Thymus (tissue), 11 donors: ENCODE data around the gene TMEM245. TPM values are rescaled to one million over a fixed set of nuclear protein-coding genes. Genes with fewer than 3 reads are reported as not detected.

Experiments used
- DNase-seq, 9 donors: peaks; one replicate each; pipeline ENCODE4 v3.0.0-alpha.2; 2013; ENCODE audit warnings: low spot score in 9 of 9, low read depth in 6 of 9, missing footprints in 1 of 9
- H3K27ac ChIP-seq, 2 donors: one replicate each; pipeline ENCODE4 v1.5.1; 2013; ENCODE audit warnings: control low read depth in 1 of 2, low read depth in 1 of 2, low read length in 1 of 2, mild to moderate bottlenecking in 1 of 2, moderate library complexity in 1 of 2
- H3K27me3 ChIP-seq, 2 donors: one replicate each; pipeline ENCODE4 v1.5.1; 2013; ENCODE audit warnings: low read length in 1 of 2; ENCODE audit not compliant: control insufficient read depth in 2 of 2, insufficient read depth in 1 of 2
- H3K36me3 ChIP-seq, 2 donors: one replicate each; pipeline ENCODE4 v1.5.1; 2013; ENCODE audit warnings: low read length in 1 of 2, mild to moderate bottlenecking in 1 of 2, moderate library complexity in 1 of 2; ENCODE audit not compliant: control insufficient read depth in 2 of 2, insufficient read depth in 2 of 2
- H3K4me1 ChIP-seq, 2 donors: one replicate each; pipeline ENCODE4 v1.5.1; 2013; ENCODE audit warnings: low read length in 2 of 2; ENCODE audit not compliant: control insufficient read depth in 2 of 2, insufficient read depth in 2 of 2
- H3K4me3 ChIP-seq, 2 donors: one replicate each; pipeline ENCODE4 v1.5.1; 2013; ENCODE audit warnings: low read length in 2 of 2, control low read depth in 1 of 2, mild to moderate bottlenecking in 1 of 2
- H3K9me3 ChIP-seq, 2 donors: one replicate each; pipeline ENCODE4 v1.5.1; 2013; ENCODE audit warnings: low read length in 1 of 2, mild to moderate bottlenecking in 1 of 2; ENCODE audit not compliant: control insufficient read depth in 2 of 2, insufficient read depth in 1 of 2
- WGBS: extraction: QIAGEN DNeasy Blood & Tissue Kit; methylation state at CpG from one replicate; pipeline ENCODE4 v1.1.7; 2013; 5-methylcytosine and 5-hydroxymethylcytosine counted together
- polyA plus RNA-seq: library from polyadenylated mRNA; stranded (reverse); fragments of 200-250 nt; gene quantifications from one replicate; pipeline ENCODE4 v1.2.3, GENCODE V29; 2013
- total RNA-seq: library from RNA; stranded (reverse); fragments of 120-200 nt; gene quantifications from one replicate; pipeline ENCODE4 v1.2.4, GENCODE V29; 2013
- donor health status: healthy.

The TMEM245 gene
- total and polyA plus RNA-seq, 2 donors, result 9.3 to 21.1 TPM

DNA sequence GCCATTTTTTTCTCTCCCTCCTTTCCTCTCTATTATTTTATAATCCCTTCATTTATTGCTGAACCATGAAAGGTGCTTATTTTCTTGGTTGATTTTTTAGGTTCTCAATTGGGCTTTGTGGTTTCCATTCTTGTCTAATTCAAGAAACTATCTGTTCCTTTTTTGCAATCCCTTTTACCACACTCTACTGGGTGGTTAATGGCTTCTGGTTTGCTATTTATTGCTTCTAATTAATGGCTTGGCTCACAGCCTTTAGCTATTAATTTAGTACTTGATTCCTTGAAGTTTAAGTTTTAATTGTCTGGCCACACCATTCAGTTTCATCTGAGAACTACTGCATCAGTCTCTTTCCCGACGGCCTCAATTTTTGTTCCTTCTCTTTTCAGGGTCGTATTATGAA, 41.7 kb upstream of the TMEM245 start:
- Histone ChIP-seq H3K9me3 (peaks cover 0 to 1% of the 10 kb centered on the region in 2 donors), H3K4me3 (no peak overlapping the region), H3K36me3 (no peaks in the 10 kb centered on the region), H3K27ac (no peak overlapping the region), H3K27me3 (peaks cover 11 to 25% of the 10 kb centered on the region in 2 donors), H3K4me1 (no peaks in the 10 kb centered on the region)
- DNase-seq, result no peak
- WGBS, result 96% methylated on average over 3 of the region's 3 CpGs

- WGBS, result 87% methylated on average over 4 of the region's 4 CpGs
- Histone ChIP-seq H3K27me3 (peaks cover 0 to 7% of the 10 kb centered on the region in 2 donors), H3K9me3 (no peaks in the 10 kb centered on the region), H3K36me3 (no peaks in the 10 kb centered on the region), H3K4me1 (no peaks in the 10 kb centered on the region), H3K4me3 (no peak overlapping the region), H3K27ac (no peak overlapping the region)
- DNase-seq, result no peak
Observed at GRCh38 chr9:109159583-109159982, 39.8 kb upstream of the TMEM245 start.

DNA sequence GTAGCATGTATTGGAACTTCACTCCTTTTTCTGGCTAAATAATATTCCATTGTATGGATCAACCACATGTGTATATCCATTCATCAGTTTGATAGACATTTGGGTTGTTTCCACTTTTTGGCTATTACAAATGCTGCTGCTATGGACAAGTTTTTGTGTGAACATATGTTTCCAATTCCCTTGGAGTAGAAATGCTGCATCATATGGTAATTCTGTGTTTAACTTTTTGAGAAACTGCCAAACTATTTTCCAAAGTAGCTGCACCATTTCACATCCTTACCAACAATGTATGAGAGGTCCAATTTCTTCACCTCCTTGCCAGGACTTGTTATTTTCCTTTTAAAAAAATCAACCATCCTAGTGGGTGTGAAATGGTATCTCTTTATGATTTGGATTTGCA, 38.9 kb upstream of the TMEM245 start:
- Histone ChIP-seq H3K27ac (no peak overlapping the region), H3K4me3 (no peak overlapping the region), H3K4me1 (no peaks in the 10 kb centered on the region), H3K36me3 (no peaks in the 10 kb centered on the region), H3K9me3 (peaks cover 0 to 4% of the 10 kb centered on the region in 2 donors), H3K27me3 (peaks cover 0 to under 1% of the 10 kb centered on the region in 2 donors)
- no peak for DNase-seq

DNA sequence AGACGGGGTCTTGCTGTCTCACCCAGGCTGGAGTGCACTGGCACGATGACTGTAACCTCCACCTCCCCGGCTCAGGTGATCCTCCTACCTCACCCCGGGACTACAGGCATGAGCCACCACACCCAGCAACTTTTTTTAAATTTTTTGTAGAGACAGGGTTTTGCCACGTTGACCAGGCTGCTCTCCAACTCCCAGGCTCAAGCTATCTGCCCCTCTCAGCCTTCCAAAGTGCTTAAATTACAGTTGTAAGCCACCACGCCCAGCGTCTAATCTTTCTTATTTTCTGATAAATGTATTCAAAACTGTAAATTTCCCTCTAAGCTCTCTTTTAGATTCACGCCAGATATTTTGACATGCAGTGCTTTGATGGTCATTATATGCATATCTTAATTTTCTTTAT, 37.0 kb upstream of the TMEM245 start:
- Histone ChIP-seq H3K36me3 (no peaks in the 10 kb centered on the region), H3K27me3 (no peaks in the 10 kb centered on the region), H3K9me3 (peaks cover 0 to 7% of the 10 kb centered on the region in 2 donors), H3K27ac (no peak overlapping the region), H3K4me3 (no peak overlapping the region), H3K4me1 (no peaks in the 10 kb centered on the region)
- WGBS, result 92% methylated on average over 8 of the region's 8 CpGs
- no peak for DNase-seq

DNA sequence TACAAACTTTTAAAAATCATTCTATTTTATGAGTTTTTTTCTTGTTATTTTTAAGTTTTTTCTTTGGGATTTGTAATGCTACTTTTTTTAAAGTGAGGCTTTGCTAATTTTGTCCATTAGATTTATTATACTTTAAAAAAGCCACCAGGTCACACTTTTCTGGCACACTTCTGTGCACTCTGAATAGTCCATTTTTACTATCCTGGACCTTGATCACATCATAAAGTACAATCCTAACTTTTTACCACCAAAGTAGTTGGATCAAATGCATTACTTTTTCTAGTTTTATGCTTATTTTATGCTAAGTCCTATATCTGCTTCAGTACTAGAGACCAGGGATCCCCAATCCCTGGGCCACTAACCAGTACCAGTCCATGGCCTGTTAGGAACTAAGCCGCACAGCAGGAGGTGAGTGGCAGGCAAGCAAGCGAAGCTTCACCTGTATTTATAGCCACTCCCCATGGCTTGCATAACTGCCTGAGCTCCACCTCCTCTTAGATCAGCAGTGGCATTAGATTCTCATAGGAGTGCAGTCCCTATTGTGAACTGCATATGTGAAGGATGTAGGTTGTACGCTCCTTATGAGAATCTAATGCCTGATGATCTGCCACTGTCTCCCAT, 31.3 kb upstream of the TMEM245 start:
- no peaks in the 10 kb centered on the region for H3K27me3 ChIP-seq
- H3K4me3 ChIP-seq, result no peak overlapping the region
- no peaks in the 10 kb centered on the region for H3K4me1 ChIP-seq
- H3K9me3 ChIP-seq, result peaks cover 0 to 7% of the 10 kb centered on the region in 2 donors
- DNase-seq, result no peak
- no peak overlapping the region for H3K27ac ChIP-seq
- WGBS, result 96% methylated on average over 3 of the region's 3 CpGs
- H3K36me3 ChIP-seq, result no peaks in the 10 kb centered on the region

GRCh38 chr9:109149722-109150121, 30.0 kb upstream of the TMEM245 start:
- H3K9me3 ChIP-seq, result peaks cover 0 to 7% of the 10 kb centered on the region in 2 donors
- H3K36me3 ChIP-seq, result no peaks in the 10 kb centered on the region
- H3K27ac ChIP-seq, result no peak overlapping the region
- no peak for DNase-seq
- H3K4me1 ChIP-seq, result no peaks in the 10 kb centered on the region
- H3K27me3 ChIP-seq, result no peaks in the 10 kb centered on the region
- WGBS, result 96% methylated on average over 4 of the region's 4 CpGs
- H3K4me3 ChIP-seq, result no peak overlapping the region

DNA sequence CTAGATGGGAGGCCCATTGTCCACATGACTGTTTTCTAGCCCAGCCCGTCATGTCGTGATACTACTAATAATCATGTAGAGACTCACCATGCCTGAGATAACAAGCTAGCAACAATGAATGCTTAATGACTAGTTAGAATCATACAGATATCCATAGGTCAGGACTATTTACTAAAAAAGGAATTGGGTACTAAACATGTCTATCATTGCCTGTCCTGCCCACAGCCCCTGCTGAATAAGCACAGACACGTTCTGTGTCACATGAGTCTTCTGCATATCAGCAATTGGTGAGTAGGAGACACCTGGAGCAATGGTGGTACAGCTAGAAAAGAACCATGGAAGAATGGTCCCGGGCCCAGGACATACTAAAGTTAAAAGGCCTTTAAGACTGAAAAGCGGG, 29.3 kb upstream of the TMEM245 start:
- no peak overlapping the region for H3K27ac ChIP-seq
- peaks cover 0 to 7% of the 10 kb centered on the region in 2 donors for H3K9me3 ChIP-seq
- WGBS, result 95% methylated on average over 5 of the region's 5 CpGs
- no peak for DNase-seq
- no peaks in the 10 kb centered on the region for H3K36me3 ChIP-seq
- no peaks in the 10 kb centered on the region for H3K27me3 ChIP-seq
- no peak overlapping the region for H3K4me3 ChIP-seq
- no peaks in the 10 kb centered on the region for H3K4me1 ChIP-seq

DNA sequence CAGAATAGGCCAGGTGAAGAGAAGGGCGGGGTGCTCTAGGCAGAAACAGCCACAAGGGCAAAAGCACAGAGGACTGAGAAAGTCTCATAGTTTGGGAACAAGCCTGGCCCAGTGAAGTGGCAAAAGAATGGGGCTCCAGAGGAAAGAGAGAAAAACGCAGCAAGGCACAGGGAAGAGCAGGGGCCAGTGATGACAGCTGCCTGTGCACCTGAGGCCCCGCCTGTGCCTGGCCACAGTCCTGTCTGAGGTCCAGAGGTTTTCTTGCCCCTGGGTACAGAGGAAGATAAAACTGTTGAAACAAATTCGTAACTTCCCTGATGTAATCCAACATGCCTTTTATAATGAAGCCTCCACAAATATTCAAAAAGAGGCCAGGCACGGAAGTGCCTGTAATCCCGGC, 25.3 kb upstream of the TMEM245 start:
- H3K4me1 ChIP-seq, result no peaks in the 10 kb centered on the region
- no peaks in the 10 kb centered on the region for H3K9me3 ChIP-seq
- no peak overlapping the region for H3K27ac ChIP-seq
- no peak for DNase-seq
- no peak overlapping the region for H3K4me3 ChIP-seq
- no peaks in the 10 kb centered on the region for H3K27me3 ChIP-seq
- no peaks in the 10 kb centered on the region for H3K36me3 ChIP-seq
- WGBS, result 98% methylated on average over 6 of the region's 6 CpGs

DNA sequence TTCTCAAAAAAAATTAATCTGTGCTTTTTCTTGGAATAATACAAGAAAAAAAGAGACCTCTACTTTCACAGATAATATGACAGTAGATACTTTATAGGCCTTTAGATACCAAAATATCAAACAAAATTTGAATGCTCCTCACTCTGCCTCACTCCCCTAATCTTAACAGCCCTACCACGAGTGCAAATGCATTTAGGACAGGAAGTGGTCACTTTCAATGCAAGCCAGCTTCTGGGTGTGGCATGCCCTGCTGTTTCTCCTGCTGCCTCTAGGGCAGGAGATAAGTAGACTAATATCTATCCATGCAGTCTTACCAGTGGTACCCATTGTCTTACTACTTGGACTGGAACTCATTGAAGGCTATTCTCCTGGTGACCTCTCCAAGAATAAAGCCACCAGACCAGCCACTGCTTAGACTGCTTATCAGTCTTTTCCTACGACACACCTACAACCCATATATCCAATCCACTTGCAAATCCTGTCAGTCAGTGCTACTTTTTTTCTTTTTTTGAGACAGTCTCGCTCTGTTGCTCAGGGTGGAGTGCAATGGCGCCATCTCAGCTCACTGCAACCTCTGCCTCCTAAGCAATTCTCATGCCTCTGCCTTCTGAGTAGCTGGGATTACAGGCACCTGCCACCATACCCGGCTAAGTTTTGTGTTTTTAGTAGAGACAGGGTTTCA, 24.3 kb upstream of the TMEM245 start:
- Histone ChIP-seq H3K36me3 (no peaks in the 10 kb centered on the region), H3K4me1 (no peaks in the 10 kb centered on the region), H3K27me3 (no peaks in the 10 kb centered on the region), H3K4me3 (no peak overlapping the region), H3K9me3 (no peaks in the 10 kb centered on the region), H3K27ac (no peak overlapping the region)
- no peak for DNase-seq
- 78% methylated on average over 5 of the region's 5 CpGs for WGBS
